Activated naive CD8-positive, alpha-beta T cell treated with anti-CD3 and anti-CD28 coated beads, Interleukin-2, amount 50 U/mL, for 24 hours (primary cell): ENCODE results near the gene SRRM2.

Experiments
- ATAC-seq: fragments of 150-1000 bp; cut with Tn5 transposase; one replicate; pipeline ENCODE4 v1.10.0; 2021
- DNase-seq: peaks from one replicate; pipeline ENCODE4 v3.0.0; 2021
- H3K27ac Mint-ChIP-seq: one replicate; pipeline ENCODE4 v1.8.0; 2021; ENCODE audit warnings: mild to moderate bottlenecking, mixed read lengths
- H3K27me3 Mint-ChIP-seq: one replicate; pipeline ENCODE4 v1.8.0; 2021; ENCODE audit warnings: mixed read lengths
- H3K36me3 Mint-ChIP-seq: one replicate; pipeline ENCODE4 v1.8.0; 2021; ENCODE audit warnings: low read depth, mixed read lengths
- H3K4me1 Mint-ChIP-seq: one replicate; pipeline ENCODE4 v1.8.0; 2021; ENCODE audit warnings: mixed read lengths
- H3K4me3 Mint-ChIP-seq: one replicate; pipeline ENCODE4 v1.8.0; 2021; ENCODE audit warnings: mild to moderate bottlenecking, moderate library complexity, mixed read lengths
- H3K9me3 Mint-ChIP-seq: one replicate; pipeline ENCODE4 v1.8.0; 2021; ENCODE audit warnings: mixed read lengths

The SRRM2 gene

GRCh38 chr16:2815299-2815771 is 62.9 kb downstream of the SRRM2 start:
- Mint-ChIP-seq H3K9me3 (no peaks in the 10 kb centered on the region), H3K27me3 (peaks cover 1% of the 10 kb centered on the region), H3K36me3 (no peaks in the 10 kb centered on the region), H3K27ac (no peak overlapping the region), H3K4me1 (no peaks in the 10 kb centered on the region), H3K4me3 (no peak overlapping the region)
- no peak for ATAC-seq
- DNase-seq: no peak

GRCh38 chr16:2816751-2817339 is 64.4 kb downstream of the SRRM2 start, which contains the start of gene PRSS21:
PRSS21 (plus strand) TSS chr16:2817237; CDS start chr16:2817269, 32 bp downstream.
- Mint-ChIP-seq H3K27me3 (peaks cover 1% of the 10 kb centered on the region), H3K4me3 (peak within 1 kb of the TSS; percentile 52), H3K9me3 (no peaks in the 10 kb centered on the region), H3K36me3 (no peaks in the 10 kb centered on the region), H3K27ac (no peak within 1 kb of the TSS), H3K4me1 (no peaks in the 10 kb centered on the region)
- peak; percentile 27 for DNase-seq
- peak; percentile 20 for ATAC-seq

- Mint-ChIP-seq H3K4me3 (peak overlapping the region; percentile 52), H3K27ac (no peak overlapping the region), H3K27me3 (peaks cover 1% of the 10 kb centered on the region), H3K4me1 (no peaks in the 10 kb centered on the region), H3K9me3 (no peaks in the 10 kb centered on the region), H3K36me3 (no peaks in the 10 kb centered on the region)
- ATAC-seq: no peak
- no peak for DNase-seq
Observed at GRCh38 chr16:2817340-2818271, 65.2 kb downstream of the SRRM2 start.

GRCh38 chr16:2818272-2818876 is 65.9 kb downstream of the SRRM2 start:
- Mint-ChIP-seq H3K27ac (peak overlapping the region; percentile 53), H3K36me3 (no peaks in the 10 kb centered on the region), H3K9me3 (no peaks in the 10 kb centered on the region), H3K4me1 (no peaks in the 10 kb centered on the region), H3K4me3 (peak overlapping the region; percentile 46), H3K27me3 (no peaks in the 10 kb centered on the region)
- ATAC-seq: no peak
- DNase-seq: no peak

DNA sequence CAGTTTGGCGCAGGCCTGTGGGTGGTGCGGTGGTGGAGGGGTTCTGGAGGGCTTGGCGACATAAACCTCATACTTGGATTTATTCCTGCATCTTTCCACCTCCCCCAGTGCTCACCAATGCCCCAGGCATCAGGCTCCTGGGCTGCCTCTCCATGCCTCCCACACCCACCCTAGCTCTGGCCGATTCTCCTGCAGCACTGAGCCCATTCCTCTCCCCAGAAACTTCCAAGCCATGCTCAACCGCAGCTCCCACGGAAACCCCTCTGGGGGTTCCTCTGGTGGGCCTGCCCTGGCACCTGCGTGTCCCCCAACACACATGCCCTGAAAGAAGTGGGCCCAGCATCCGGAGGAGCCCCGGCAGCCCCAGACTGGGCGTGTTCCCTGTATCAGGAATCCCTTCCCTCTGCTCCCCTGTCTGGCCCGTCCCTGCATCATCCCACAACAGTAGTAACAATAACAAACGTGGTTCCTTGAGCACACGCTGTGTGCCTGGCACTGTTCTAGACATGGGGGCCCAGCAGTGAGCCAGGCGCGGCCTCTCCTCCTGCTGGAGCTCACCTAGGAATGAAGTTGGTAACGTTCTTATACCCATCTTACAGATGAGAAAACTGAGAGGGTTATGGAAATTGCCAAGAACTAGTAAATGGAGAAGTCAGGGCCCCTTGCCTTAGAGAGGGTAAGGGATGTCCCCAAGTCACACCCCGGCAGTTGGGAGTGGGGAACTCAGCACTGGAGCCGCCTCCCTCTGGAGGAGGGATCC is 66.9 kb downstream of the SRRM2 start:
- no peak for DNase-seq
- H3K4me3 Mint-ChIP-seq: no peak overlapping the region
- H3K36me3 Mint-ChIP-seq: no peaks in the 10 kb centered on the region
- no peak overlapping the region for H3K27ac Mint-ChIP-seq
- H3K4me1 Mint-ChIP-seq: no peaks in the 10 kb centered on the region
- no peak for ATAC-seq
- no peaks in the 10 kb centered on the region for H3K9me3 Mint-ChIP-seq
- no peaks in the 10 kb centered on the region for H3K27me3 Mint-ChIP-seq

DNA sequence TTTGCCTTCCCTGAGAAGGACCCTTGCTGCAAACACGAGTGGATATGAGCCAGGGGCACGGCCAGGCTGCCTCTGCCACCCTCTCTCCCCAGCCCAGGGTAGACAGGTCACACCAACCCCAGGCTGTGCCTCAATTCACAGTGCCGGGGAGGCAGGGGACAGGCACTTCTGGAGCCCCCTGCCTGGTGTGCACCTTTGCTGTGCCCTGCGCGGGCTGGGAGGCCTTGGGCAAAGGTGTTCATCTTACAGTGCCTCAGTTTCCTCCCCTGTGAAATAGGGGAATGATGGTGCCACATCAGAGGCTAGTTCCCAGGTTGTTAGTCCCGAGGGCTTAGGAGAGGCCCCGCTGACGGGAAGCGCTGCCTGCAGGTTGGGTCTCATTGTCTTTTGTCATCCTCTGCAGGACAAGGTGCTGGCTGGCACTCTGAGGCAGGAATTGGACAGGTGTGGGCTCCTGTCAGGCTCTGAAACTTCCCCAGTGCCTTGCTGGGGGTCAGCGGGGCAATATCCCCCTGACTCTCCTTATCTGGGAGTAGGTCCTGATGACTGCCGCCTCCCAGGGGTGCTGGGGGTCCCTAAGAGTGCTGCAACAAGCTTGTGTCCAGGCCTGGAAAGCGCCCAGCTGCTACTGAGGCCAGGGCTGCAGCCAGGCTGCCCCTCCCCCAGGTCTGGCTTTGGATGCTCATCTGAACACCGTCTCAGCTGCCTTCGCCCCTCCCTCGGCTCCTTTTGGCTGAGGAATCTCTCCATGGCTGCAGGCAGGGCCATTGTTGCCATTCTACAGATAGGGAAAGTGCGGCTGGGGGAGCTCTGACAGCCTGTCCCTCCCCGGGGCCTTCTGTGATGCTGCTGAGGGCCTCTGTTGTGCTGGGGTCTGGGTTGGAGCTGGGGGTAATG is 67.7 kb downstream of the SRRM2 start:
- DNase-seq (no peak), ATAC-seq (no peak)
- Mint-ChIP-seq H3K36me3 (no peaks in the 10 kb centered on the region), H3K27ac (no peak overlapping the region), H3K9me3 (no peaks in the 10 kb centered on the region), H3K27me3 (no peaks in the 10 kb centered on the region), H3K4me1 (no peaks in the 10 kb centered on the region), H3K4me3 (no peak overlapping the region)
